ENCODE data around the gene CST2.
A peak's percentile ranks its signal among the peaks of the same experiment; 100 is the strongest.
"Not testable (repeated sequence)": the region's sequence is repeated elsewhere in the genome, so short reads cannot be mapped to it uniquely, and the experiment has no call there.

CST2 gene

DNA sequence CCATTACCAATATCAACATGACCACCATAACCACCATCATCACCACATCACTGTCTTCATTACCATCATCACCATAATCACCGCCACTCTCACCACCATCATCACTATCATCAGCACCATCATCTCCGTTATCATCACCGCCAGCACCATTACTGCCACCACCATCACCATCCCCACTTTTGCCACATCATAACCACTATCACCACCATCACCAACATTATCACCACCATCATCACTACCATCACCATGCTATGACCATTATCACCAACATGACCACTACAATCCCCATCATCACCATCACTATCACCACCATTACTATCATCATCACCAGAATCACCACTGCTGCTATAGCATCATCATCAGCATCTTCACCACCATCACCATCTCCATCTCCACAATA, 25.7 kb downstream of the CST2 start:
- no peak for DNase-seq

DNA sequence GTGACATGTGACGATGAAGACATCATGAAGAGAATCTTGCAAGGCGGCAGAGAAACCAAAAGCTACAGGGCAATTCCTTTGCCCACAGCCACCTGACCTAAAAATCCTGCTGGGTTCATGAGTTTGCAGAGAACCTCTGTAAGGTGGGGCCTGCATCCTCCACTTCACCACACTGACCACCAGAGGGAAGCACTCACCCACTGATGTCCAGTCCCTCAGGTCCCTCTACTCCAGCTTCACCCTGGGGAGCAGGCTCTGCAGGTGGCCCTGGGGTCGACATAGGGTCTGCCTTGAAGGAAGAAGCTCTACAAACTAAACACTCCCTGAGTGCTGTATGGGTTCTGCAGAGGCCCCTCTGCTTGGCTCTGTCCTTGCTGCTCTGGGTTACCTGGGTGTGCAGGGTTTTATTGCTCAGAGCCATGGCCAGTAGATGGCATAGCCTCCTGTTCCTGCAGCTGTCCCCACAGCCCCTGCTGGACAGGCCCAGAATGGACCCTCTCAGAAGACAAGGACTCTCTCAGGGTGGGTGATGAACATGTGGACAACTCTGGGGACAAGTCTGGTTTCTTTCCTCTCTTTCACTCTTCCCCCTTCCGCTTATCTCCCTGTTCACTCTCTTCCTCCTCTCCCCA, 27.2 kb downstream of the CST2 start:
- peak; percentile 38 for DNase-seq

DNA sequence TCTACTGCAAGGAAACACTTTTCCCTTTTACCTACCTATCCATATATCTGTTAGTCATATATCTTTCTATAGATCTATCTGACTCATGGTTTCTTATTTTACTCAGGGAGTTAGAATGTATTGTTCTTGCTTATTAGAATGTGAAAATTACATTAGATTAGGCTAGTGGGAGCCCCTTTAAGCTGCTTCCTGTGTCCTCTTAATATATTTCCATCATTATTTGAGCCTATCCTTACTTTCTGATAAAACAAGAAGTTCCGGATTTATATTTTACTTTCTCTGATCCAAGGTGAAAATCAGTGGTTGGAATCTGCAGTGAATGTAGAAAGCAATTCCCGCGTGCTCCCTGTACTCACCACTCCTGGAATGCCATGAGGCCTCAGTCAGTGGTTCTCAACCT, 31.0 kb downstream of the CST2 start:
- no peak for DNase-seq

DNA sequence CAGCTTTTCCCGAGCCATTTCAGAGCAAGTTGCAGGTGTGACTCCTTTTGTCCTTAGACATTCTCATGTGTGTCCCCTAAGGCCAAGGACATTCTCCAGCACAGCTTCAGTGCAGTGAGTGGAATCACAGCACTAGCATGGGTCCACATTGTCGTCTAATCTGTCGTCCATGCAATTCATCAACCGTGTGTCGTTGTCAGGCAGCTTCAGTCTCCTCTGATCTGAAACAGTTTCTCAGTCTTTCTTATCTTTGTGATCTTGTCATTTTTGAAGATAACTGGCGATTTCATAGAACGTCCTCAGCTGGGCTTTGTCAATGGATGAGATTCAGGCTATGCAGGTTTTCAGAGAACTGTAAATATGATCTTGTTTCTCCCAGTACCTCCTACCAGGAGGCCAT, 31.7 kb downstream of the CST2 start:
- DNase-seq, result no peak

DNA sequence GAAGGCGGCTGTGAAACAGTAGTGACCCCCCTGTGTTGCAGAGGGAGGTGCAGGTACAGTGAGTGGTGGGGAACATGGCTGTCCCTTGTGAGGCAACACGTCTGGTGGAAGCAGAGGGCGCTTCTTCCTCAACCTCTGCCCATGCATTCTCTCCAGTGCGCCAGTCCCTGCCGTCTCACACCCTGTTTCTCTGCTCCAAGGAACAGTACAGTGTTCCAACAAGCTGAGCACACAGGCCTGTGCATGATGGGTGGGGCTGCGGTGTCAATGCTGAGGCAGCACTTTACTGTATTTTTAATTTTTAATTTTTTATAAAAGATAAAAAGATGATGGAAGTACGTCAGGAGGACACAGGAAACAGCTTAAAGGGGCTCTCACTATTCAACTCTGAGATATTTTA, 32.5 kb downstream of the CST2 start:
- no peak for DNase-seq

DNA sequence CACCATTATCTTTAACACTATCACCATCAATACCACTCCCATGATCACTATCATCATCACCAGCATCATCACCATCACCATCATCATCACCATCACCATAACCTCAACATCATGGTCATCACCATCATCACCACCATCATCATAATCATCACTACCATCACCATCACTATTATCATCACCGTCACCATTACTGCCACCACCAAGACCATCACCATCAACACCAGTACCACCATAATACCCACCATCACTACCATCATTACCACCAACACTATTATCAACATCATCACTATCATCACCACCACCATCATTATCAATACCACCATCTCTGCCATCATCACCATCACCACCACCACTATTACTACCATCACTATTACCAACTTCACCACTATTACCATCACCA, 43.1 kb downstream of the CST2 start:
- DNase-seq, result no peak

DNA sequence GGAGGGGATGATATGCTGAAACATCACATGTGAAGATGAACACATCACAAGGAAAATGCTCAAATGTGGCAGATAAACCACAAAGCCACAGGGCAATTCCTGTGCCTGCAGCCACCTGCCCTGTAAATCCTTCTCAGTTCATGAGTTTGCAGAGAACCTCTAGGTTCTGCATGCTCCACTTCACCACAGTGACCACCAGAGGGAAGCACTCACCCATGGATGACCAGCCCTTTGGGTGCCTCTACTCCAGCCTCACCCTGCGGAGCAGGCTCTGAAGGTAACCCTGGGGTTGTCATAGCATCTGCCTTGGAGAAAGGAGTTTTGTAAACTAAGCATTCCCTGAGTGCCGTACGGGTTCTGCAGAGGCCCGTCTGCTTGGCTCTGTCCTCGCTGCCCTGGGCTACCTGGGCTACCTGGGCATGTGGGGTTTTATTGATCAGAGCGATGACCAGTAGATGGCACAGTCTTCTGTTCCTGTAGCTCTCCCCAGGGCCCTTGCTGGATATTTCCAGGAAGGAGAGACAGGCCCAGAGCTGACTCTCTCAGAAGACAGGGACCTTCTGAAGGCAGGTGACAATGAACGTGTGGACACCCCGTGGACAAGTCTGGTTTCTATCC, 44.1 kb downstream of the CST2 start:
- peak; percentile 31 for DNase-seq

DNA sequence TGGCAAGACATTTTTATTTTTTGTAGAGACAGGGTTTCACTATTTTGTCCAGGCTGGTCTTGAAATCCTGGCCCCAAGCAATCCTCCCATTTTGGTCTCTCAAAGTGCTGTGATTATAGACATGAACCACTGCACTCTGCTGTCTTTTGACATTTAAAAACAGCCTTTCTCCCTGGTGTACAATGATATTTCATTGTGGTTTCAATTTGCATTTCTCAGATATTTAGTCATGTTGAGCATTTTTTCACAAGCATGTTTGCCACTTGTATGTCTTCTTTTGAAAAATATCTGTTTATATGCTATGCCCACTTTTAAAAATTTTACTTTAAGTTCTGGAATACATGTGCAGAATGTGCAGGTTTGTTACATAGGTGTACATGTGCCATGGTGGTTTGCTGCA, 47.9 kb downstream of the CST2 start:
- DNase-seq, result not testable (repeated sequence)

DNA sequence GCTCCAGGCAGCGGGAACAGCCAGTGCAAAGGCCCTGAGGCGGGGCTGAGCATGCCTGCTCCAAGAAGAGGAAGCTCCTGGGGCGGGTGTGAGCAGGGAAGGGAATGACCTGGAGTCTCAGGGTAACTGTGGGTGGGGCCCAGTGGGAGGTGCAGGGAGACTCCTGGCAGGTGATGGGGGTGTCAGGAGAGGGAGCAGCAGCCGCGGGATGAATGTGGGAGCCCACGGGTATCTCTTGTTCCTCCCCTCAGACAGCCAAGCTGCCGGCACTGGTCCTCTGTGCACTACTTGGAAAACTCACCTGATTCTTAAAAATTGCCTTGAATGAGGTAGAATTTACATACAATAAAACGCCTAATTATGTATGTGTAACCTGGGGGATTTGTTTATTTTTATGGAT, 49.1 kb downstream of the CST2 start:
- not testable (repeated sequence) for DNase-seq

DNA sequence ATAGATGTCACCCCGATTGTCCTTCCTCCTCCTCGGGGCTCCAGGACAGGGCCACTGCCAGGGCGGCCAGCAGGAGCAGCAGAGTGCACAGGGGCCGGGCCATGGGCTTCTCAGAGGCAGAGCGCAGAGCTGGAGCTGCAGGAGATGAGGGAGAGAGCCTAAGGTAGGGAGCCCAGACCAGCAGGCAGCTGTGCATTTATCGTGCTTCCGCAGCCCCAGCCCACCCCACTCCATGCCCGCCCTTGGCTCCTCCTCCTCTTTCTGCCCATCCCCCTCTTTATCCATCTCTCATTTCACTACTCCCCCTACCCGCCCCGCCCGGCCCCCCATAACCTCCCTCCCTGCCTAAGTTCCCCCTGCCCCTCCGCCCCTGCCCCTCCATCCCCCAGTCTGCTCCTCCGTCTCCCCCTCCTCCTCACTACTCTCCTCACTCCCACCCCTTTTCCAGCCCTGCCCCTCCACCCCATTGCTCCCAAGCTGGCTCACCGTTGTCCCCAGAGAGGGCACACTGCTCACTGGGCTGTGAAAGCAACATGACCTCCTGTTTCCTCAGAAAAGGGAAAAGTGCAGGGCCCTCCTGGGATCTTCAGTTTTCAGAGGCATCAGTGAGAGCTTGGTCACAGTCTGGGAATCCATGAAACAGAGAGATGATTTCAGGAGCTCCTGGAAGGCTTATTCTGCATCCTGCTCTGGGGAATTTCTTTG, 50.3 kb downstream of the CST2 start:
- peak; percentile 51 for DNase-seq

DNA sequence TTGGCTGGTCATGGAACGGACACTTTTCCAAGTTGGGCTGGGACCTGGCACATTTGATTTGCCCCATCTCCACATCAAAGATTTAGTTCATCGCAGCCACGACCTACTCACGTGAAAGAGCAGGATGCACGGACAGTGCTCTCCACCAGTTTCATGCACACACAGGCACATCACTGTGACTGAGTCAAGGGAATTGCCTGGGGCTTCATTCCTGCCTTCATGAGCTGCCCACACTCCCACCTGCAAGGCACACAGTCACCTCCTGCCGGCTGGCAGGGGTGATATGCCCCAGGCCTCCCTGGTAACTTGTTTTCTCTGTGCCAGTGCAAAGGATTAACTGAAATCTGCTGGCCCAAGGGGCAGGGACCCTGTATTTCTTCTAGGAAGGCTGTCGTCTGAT, 52.4 kb downstream of the CST2 start:
- no peak for DNase-seq

Measured in NCI-H69 (cell line).